HL-60/S4 (cell line): ENCODE measurements around the gene PRR22.
"Not testable (repeated sequence)": the region's sequence is repeated elsewhere in the genome, so short reads cannot be mapped to it uniquely, and the experiment has no call there.

ENCODE experiments used
- in situ Hi-C: fragments of 300-500 bp; cut with MboI; formaldehyde crosslinking; loops from 2 replicates; pipeline ENCODE4 v1.14.3; 2022; ENCODE audit warnings: low sequenced_read_pairs

The PRR22 gene

GRCh38 chr19:5762608-5763217 lies 21.8 kb downstream of the PRR22 start:
- in situ Hi-C loops, result no loop called here

GRCh38 chr19:5753743-5754142 lies 30.8 kb downstream of the PRR22 start:
- in situ Hi-C loops, result no loop called here

GRCh38 chr19:5751709-5752108 lies 32.8 kb downstream of the PRR22 start:
- in situ Hi-C loops, result no loop called here

GRCh38 chr19:5749505-5749904 lies 35.0 kb downstream of the PRR22 start:
- in situ Hi-C loops, result no loop called here

GRCh38 chr19:5748920-5749319 lies 35.6 kb downstream of the PRR22 start:
- in situ Hi-C loops, result not testable (repeated sequence)

GRCh38 chr19:5744999-5745398 lies 39.5 kb downstream of the PRR22 start:
- in situ Hi-C loops, result not testable (repeated sequence)

GRCh38 chr19:5743630-5744029 lies 40.9 kb downstream of the PRR22 start:
- in situ Hi-C loops, result no loop called here

GRCh38 chr19:5742051-5742450 lies 42.5 kb downstream of the PRR22 start:
- in situ Hi-C loops, result no loop called here

GRCh38 chr19:5738423-5738822 lies 46.1 kb downstream of the PRR22 start:
- in situ Hi-C loops, result no loop called here

- in situ Hi-C loops, result not testable (repeated sequence)
Measured at GRCh38 chr19:5733172-5733571, 51.4 kb downstream of the PRR22 start.
